Loucy (cell line): Measurements from ENCODE around the gene MAD1L1.

Source experiments
- H2AFZ ChIP-seq: fragments of 200-600 bp; sonication (generic); 2 replicates; pipeline ENCODE4 v1.6.0; 2016; ENCODE audit warnings: antibody characterized with exemption, mild to moderate bottlenecking, low read length, moderate library complexity
- H3F3A ChIP-seq: fragments of 200-600 bp; 2 replicates; pipeline ENCODE4 v1.6.0; 2016; ENCODE audit warnings: antibody characterized with exemption, low read depth, mild to moderate bottlenecking
- H3K27me3 ChIP-seq: fragments of 200-600 bp; sonication (generic); 2 replicates; pipeline ENCODE4 v1.6.1; 2014; ENCODE audit warnings: low read length, mild to moderate bottlenecking; ENCODE audit not compliant: insufficient read depth, poor library complexity, severe bottlenecking
- H3K36me3 ChIP-seq: fragments of 200-600 bp; sonication (generic); 2 replicates; pipeline ENCODE4 v1.6.1; 2016; ENCODE audit warnings: low read length; ENCODE audit not compliant: insufficient read depth
- H3K4me1 ChIP-seq: fragments of 200-600 bp; sonication (generic); 2 replicates; pipeline ENCODE4 v1.5.1; 2014; ENCODE audit warnings: low read length, mild to moderate bottlenecking; ENCODE audit not compliant: insufficient read depth, poor library complexity, severe bottlenecking
- H3K4me2 ChIP-seq: fragments of 200-600 bp; sonication (generic); 2 replicates; pipeline ENCODE4 v1.6.0; 2014; ENCODE audit warnings: antibody characterized with exemption, low read length, low read depth, mild to moderate bottlenecking; ENCODE audit not compliant: poor library complexity, severe bottlenecking
- H3K4me3 ChIP-seq: fragments of 200-600 bp; sonication (generic); 2 replicates; pipeline ENCODE4 v1.5.1; 2014; ENCODE audit warnings: low read length, mild to moderate bottlenecking, mixed read lengths; ENCODE audit not compliant: poor library complexity, severe bottlenecking
- H3K79me2 ChIP-seq: fragments of 200-600 bp; sonication (generic); 2 replicates; pipeline ENCODE4 v1.6.1; 2014; ENCODE audit warnings: low read length; ENCODE audit not compliant: insufficient read depth
- H3K9ac ChIP-seq: fragments of 200-600 bp; sonication (generic); 2 replicates; pipeline ENCODE4 v1.6.0; 2014; ENCODE audit warnings: mild to moderate bottlenecking, low read depth, low read length, moderate library complexity; ENCODE audit not compliant: poor library complexity, severe bottlenecking
- H3K9me2 ChIP-seq: fragments of 200-600 bp; sonication (generic); replicated peaks from 2 replicates; pipeline ENCODE4 v1.6.1; 2016; ENCODE audit warnings: low read depth, low read length, mixed read lengths
- H3K9me3 ChIP-seq: fragments of 200-600 bp; sonication (generic); 2 replicates; pipeline ENCODE4 v1.6.1; 2014; ENCODE audit warnings: mild to moderate bottlenecking, antibody characterized with exemption, low read length, low read depth; ENCODE audit not compliant: insufficient read depth
- H4K20me1 ChIP-seq: fragments of 200-600 bp; sonication (generic); 2 replicates; pipeline ENCODE4 v1.6.0; 2014; ENCODE audit warnings: antibody characterized with exemption, low read length, mild to moderate bottlenecking; ENCODE audit not compliant: insufficient read depth, poor library complexity, severe bottlenecking
- EZH2phosphoT487 ChIP-seq: fragments of 200-600 bp; IDR thresholded peaks from 2 replicates; pipeline ENCODE4 v1.6.1; 2018; ENCODE audit warnings: antibody characterized with exemption, mild to moderate bottlenecking, moderate library complexity, borderline replicate concordance
- TF ChIP-seq, protein P1 (sequence below): fragments of 200-600 bp; sonication (generic); conservative IDR thresholded peaks from 2 replicates; pipeline ENCODE4 v1.5.1; 2014; ENCODE audit warnings: mild to moderate bottlenecking, antibody characterized with exemption, low read length

MAD1L1 gene

DNA sequence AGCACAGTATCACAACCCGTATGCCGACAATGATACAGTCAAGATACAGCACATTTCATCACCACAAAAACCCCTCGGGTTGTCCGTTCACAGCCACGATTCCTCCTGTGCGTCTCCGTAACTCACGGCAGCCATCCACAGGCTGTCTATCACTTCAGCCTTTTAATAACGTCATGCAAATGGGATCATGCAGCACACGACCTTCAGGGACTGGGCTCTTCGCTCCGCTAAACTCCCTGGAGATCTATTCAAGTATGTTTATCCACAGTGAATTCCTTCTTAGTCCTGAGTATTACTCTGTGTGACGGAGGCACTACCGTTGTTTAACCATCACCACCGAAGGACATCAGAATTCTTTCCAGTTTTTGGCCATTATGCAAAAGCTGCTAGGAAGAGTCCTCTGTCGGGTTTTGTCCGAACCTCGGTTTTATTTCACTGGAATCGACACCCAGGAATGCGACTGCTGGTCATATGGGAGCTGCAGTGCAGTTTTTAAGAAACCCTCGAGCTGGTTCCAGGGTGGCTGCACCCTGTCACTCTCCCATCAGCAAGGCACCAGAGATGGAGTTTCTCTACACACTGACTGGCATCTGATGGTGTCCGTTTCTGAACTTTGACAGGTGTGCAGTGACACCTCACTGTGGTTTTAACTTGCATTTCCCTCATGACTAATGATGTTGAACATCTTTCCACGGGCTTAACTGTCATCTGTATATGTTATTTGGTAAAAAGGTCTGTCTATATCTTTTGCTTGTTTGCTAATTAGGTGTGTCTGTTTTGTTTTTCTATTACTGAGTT lies 193.6 kb downstream of the MAD1L1 start:
- Histone ChIP-seq H3K9me2 (no peaks in the 10 kb centered on the region), H3K9me3 (no peaks in the 10 kb centered on the region), H3K4me3 (no peak overlapping the region), H3K4me2 (peak overlapping the region; percentile 48), H3K79me2 (0 out of 2 replicates have a peak, but pooled peaks cover 6% of the 10 kb centered on the region), H3K4me1 (peaks cover 25% of the 10 kb centered on the region), H2AFZ (no peak overlapping the region), H3F3A (no peaks in the 10 kb centered on the region), H3K9ac (no peak overlapping the region), H4K20me1 (no peaks in the 10 kb centered on the region), H3K36me3 (peaks cover 17% of the 10 kb centered on the region; the same call in 1 of the 2 replicates), H3K27me3 (no peaks in the 10 kb centered on the region)
- TF ChIP-seq EZH2phosphoT487, result no peak
- TF ChIP-seq, protein P1, sequence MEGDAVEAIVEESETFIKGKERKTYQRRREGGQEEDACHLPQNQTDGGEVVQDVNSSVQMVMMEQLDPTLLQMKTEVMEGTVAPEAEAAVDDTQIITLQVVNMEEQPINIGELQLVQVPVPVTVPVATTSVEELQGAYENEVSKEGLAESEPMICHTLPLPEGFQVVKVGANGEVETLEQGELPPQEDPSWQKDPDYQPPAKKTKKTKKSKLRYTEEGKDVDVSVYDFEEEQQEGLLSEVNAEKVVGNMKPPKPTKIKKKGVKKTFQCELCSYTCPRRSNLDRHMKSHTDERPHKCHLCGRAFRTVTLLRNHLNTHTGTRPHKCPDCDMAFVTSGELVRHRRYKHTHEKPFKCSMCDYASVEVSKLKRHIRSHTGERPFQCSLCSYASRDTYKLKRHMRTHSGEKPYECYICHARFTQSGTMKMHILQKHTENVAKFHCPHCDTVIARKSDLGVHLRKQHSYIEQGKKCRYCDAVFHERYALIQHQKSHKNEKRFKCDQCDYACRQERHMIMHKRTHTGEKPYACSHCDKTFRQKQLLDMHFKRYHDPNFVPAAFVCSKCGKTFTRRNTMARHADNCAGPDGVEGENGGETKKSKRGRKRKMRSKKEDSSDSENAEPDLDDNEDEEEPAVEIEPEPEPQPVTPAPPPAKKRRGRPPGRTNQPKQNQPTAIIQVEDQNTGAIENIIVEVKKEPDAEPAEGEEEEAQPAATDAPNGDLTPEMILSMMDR, result no peak

DNA sequence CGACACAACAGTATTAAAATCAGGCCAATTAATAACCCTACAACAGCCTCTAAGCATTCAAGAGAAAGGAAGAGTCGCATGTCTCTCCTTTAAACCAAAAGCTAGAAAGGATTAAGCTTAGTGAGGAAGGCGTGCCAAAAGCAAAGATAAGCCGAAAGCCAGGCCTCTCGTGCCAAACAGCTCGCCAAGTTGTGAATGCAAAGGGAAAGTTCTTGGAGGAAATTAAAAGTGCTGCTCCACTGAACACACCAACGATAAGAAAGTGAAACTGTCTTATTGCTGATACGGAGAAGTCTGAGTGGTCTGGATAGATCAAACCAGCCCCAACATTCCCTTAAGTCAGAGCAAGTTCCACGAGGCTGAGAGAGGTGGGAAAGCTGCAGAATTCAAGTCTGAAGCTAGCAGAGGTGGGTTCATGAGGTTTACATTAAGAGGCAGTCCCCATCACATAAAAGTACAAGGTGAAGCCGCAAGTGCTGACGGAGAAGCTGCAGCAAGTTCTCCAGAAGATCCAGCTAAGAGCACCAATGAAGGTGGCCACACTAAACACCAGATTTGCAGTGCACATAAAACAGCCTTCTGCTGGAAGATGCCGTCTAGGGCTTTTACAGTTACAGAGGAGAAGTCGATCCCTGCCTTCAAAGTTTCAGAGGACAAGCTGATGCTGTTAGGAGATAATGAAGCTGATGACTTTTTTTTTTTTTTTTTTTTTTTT lies 194.8 kb downstream of the MAD1L1 start:
- Histone ChIP-seq H3K4me3 (no peak overlapping the region), H3K4me1 (peaks cover 25% of the 10 kb centered on the region), H2AFZ (no peak overlapping the region), H3K9ac (no peak overlapping the region), H3F3A (no peaks in the 10 kb centered on the region), H3K79me2 (0 out of 2 replicates have a peak, but pooled peaks cover 12% of the 10 kb centered on the region), H3K36me3 (peaks cover 12% of the 10 kb centered on the region; the same call in 1 of the 2 replicates), H4K20me1 (no peaks in the 10 kb centered on the region), H3K4me2 (no peak overlapping the region), H3K9me2 (no peaks in the 10 kb centered on the region), H3K9me3 (no peaks in the 10 kb centered on the region), H3K27me3 (no peaks in the 10 kb centered on the region)
- no peak for TF ChIP-seq EZH2phosphoT487
- TF ChIP-seq, protein P1, result no peak

DNA sequence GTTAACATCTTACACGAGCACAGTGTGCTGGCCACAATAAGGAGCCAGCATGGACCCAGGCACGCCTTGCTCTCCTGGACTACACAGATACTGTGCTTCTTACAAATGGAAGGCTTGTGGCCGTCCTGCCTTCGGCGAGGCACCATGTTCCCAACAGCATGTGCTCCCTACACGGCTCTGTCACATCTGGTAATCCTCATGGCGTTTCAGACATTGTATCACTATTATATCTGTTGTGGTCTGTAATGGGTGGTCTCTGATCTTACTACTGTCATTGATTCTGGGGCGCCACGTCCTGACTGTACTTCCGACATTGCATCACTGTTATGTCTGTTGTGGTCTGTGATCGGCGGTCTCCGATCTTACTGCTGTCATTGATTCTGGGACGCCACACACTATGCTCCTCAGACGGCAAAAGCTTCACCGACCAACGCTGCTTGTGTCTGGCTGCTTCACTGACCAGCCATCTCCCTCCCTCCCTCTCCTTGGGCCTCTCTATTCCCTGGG lies 195.4 kb downstream of the MAD1L1 start:
- TF ChIP-seq, protein P1, result no peak
- no peak for TF ChIP-seq EZH2phosphoT487
- peaks cover 29% of the 10 kb centered on the region for H3K4me1 ChIP-seq
- H3K79me2 ChIP-seq, result peaks cover 16% of the 10 kb centered on the region; the same call in 1 of the 2 replicates
- no peak overlapping the region for H3K9ac ChIP-seq
- H3K36me3 ChIP-seq, result peaks cover 6% of the 10 kb centered on the region; the same call in 1 of the 2 replicates
- H3K4me3 ChIP-seq, result no peak overlapping the region
- no peaks in the 10 kb centered on the region for H4K20me1 ChIP-seq
- H2AFZ ChIP-seq, result no peak overlapping the region
- H3F3A ChIP-seq, result no peaks in the 10 kb centered on the region
- no peaks in the 10 kb centered on the region for H3K9me2 ChIP-seq
- no peaks in the 10 kb centered on the region for H3K9me3 ChIP-seq
- H3K4me2 ChIP-seq, result no peak overlapping the region
- H3K27me3 ChIP-seq, result no peaks in the 10 kb centered on the region
